WTC11 (cell line): ENCODE data around the gene ZFHX3.

Experiments
- ELF4 ChIP-seq: sonication (generic); formaldehyde crosslinking; IDR thresholded peaks from 2 replicates; pipeline ENCODE4 v1.8.1; 2022; ENCODE audit warnings: low read depth, mild to moderate bottlenecking, moderate library complexity, missing genetic modification reagents
- FOXP1 ChIP-seq: sonication (generic); formaldehyde crosslinking; IDR thresholded peaks from 2 replicates; pipeline ENCODE4 v1.8.0; 2022; ENCODE audit warnings: missing genetic modification reagents, mild to moderate bottlenecking, moderate library complexity, borderline replicate concordance
- ZNF121 ChIP-seq: sonication (generic); formaldehyde crosslinking; IDR thresholded peaks from 2 replicates; pipeline ENCODE4 v1.8.0; 2023; ENCODE audit warnings: missing genetic modification reagents
- ZNF416 ChIP-seq: fragments of 250-450 bp; sonication (Bioruptor Pico); IDR thresholded peaks from 2 replicates; pipeline ENCODE4 v1.9.0; 2021; ENCODE audit warnings: mild to moderate bottlenecking, inconsistent platforms
- TF ChIP-seq, protein P1 (sequence below): fragments of 200-600 bp; IDR thresholded peaks from 2 replicates; pipeline ENCODE4 v1.8.0; 2022; ENCODE audit warnings: antibody characterized with exemption
- TF ChIP-seq, protein P2 (sequence below): fragments of 250-450 bp; sonication (Bioruptor Pico); IDR thresholded peaks from 2 replicates; pipeline ENCODE4 v1.8.0; 2021; ENCODE audit warnings: mild to moderate bottlenecking
- TF ChIP-seq, protein P3 (sequence below): sonication (generic); formaldehyde crosslinking; IDR thresholded peaks from 2 replicates; pipeline ENCODE4 v1.8.0; 2022; ENCODE audit warnings: mild to moderate bottlenecking, missing genetic modification reagents
- TF ChIP-seq, protein P4 (sequence below): sonication (generic); formaldehyde crosslinking; IDR thresholded peaks from 2 replicates; pipeline ENCODE4 v1.8.0; 2022; ENCODE audit warnings: missing genetic modification reagents
- TF ChIP-seq, protein P5 (sequence below): fragments of 250-450 bp; sonication (Bioruptor Pico); IDR thresholded peaks from 2 replicates; pipeline ENCODE4 v1.9.0; 2021; ENCODE audit warnings: mild to moderate bottlenecking, borderline replicate concordance

DNA sequence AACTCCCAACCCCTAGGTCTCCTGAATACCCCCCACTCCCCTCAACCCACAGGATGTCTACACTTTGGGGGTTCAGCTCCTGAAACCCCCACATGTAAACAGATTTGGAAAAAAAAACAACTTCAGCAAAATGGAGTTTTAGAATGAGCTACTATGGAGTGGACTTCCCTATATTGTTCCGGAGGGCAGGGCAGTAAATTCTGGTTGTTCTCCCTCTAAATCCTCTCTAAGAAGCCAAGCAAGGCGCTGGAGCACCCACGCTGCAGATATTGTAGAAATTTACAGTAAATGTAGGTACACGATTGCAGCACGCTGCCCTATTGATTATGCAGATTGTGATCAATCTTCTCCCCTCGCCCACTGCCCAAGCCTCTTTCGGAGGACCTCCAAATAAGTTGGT is 8.5 kb upstream of the ZFHX3 start:
- TF ChIP-seq ELF4 (CRISPR knock-in tag) (no peak), ZNF121 (CRISPR knock-in tag) (no peak), ZNF416 (CRISPR knock-in tag) (no peak), FOXP1 (no peak)
- TF ChIP-seq, protein P1, sequence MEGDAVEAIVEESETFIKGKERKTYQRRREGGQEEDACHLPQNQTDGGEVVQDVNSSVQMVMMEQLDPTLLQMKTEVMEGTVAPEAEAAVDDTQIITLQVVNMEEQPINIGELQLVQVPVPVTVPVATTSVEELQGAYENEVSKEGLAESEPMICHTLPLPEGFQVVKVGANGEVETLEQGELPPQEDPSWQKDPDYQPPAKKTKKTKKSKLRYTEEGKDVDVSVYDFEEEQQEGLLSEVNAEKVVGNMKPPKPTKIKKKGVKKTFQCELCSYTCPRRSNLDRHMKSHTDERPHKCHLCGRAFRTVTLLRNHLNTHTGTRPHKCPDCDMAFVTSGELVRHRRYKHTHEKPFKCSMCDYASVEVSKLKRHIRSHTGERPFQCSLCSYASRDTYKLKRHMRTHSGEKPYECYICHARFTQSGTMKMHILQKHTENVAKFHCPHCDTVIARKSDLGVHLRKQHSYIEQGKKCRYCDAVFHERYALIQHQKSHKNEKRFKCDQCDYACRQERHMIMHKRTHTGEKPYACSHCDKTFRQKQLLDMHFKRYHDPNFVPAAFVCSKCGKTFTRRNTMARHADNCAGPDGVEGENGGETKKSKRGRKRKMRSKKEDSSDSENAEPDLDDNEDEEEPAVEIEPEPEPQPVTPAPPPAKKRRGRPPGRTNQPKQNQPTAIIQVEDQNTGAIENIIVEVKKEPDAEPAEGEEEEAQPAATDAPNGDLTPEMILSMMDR: no peak
- TF ChIP-seq, protein P2, sequence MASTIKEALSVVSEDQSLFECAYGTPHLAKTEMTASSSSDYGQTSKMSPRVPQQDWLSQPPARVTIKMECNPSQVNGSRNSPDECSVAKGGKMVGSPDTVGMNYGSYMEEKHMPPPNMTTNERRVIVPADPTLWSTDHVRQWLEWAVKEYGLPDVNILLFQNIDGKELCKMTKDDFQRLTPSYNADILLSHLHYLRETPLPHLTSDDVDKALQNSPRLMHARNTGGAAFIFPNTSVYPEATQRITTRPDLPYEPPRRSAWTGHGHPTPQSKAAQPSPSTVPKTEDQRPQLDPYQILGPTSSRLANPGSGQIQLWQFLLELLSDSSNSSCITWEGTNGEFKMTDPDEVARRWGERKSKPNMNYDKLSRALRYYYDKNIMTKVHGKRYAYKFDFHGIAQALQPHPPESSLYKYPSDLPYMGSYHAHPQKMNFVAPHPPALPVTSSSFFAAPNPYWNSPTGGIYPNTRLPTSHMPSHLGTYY: no peak
- TF ChIP-seq, protein P3, sequence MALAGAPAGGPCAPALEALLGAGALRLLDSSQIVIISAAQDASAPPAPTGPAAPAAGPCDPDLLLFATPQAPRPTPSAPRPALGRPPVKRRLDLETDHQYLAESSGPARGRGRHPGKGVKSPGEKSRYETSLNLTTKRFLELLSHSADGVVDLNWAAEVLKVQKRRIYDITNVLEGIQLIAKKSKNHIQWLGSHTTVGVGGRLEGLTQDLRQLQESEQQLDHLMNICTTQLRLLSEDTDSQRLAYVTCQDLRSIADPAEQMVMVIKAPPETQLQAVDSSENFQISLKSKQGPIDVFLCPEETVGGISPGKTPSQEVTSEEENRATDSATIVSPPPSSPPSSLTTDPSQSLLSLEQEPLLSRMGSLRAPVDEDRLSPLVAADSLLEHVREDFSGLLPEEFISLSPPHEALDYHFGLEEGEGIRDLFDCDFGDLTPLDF (CRISPR knock-in tag): no peak
- TF ChIP-seq, protein P4, sequence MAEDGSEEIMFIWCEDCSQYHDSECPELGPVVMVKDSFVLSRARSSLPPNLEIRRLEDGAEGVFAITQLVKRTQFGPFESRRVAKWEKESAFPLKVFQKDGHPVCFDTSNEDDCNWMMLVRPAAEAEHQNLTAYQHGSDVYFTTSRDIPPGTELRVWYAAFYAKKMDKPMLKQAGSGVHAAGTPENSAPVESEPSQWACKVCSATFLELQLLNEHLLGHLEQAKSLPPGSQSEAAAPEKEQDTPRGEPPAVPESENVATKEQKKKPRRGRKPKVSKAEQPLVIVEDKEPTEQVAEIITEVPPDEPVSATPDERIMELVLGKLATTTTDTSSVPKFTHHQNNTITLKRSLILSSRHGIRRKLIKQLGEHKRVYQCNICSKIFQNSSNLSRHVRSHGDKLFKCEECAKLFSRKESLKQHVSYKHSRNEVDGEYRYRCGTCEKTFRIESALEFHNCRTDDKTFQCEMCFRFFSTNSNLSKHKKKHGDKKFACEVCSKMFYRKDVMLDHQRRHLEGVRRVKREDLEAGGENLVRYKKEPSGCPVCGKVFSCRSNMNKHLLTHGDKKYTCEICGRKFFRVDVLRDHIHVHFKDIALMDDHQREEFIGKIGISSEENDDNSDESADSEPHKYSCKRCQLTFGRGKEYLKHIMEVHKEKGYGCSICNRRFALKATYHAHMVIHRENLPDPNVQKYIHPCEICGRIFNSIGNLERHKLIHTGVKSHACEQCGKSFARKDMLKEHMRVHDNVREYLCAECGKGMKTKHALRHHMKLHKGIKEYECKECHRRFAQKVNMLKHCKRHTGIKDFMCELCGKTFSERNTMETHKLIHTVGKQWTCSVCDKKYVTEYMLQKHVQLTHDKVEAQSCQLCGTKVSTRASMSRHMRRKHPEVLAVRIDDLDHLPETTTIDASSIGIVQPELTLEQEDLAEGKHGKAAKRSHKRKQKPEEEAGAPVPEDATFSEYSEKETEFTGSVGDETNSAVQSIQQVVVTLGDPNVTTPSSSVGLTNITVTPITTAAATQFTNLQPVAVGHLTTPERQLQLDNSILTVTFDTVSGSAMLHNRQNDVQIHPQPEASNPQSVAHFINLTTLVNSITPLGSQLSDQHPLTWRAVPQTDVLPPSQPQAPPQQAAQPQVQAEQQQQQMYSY (CRISPR knock-in tag): no peak
- TF ChIP-seq, protein P5, sequence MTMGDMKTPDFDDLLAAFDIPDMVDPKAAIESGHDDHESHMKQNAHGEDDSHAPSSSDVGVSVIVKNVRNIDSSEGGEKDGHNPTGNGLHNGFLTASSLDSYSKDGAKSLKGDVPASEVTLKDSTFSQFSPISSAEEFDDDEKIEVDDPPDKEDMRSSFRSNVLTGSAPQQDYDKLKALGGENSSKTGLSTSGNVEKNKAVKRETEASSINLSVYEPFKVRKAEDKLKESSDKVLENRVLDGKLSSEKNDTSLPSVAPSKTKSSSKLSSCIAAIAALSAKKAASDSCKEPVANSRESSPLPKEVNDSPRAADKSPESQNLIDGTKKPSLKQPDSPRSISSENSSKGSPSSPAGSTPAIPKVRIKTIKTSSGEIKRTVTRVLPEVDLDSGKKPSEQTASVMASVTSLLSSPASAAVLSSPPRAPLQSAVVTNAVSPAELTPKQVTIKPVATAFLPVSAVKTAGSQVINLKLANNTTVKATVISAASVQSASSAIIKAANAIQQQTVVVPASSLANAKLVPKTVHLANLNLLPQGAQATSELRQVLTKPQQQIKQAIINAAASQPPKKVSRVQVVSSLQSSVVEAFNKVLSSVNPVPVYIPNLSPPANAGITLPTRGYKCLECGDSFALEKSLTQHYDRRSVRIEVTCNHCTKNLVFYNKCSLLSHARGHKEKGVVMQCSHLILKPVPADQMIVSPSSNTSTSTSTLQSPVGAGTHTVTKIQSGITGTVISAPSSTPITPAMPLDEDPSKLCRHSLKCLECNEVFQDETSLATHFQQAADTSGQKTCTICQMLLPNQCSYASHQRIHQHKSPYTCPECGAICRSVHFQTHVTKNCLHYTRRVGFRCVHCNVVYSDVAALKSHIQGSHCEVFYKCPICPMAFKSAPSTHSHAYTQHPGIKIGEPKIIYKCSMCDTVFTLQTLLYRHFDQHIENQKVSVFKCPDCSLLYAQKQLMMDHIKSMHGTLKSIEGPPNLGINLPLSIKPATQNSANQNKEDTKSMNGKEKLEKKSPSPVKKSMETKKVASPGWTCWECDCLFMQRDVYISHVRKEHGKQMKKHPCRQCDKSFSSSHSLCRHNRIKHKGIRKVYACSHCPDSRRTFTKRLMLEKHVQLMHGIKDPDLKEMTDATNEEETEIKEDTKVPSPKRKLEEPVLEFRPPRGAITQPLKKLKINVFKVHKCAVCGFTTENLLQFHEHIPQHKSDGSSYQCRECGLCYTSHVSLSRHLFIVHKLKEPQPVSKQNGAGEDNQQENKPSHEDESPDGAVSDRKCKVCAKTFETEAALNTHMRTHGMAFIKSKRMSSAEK: no peak
